Loucy (cell line): ENCODE results near the gene COPS2.

Experiments used
- EZH2phosphoT487 ChIP-seq: fragments of 200-600 bp; IDR thresholded peaks from 2 replicates; pipeline ENCODE4 v1.6.1; 2018; ENCODE audit warnings: antibody characterized with exemption, mild to moderate bottlenecking, moderate library complexity, borderline replicate concordance
- TF ChIP-seq, protein P1 (sequence below): fragments of 200-600 bp; sonication (generic); conservative IDR thresholded peaks from 2 replicates; pipeline ENCODE4 v1.5.1; 2014; ENCODE audit warnings: mild to moderate bottlenecking, antibody characterized with exemption, low read length

DNA sequence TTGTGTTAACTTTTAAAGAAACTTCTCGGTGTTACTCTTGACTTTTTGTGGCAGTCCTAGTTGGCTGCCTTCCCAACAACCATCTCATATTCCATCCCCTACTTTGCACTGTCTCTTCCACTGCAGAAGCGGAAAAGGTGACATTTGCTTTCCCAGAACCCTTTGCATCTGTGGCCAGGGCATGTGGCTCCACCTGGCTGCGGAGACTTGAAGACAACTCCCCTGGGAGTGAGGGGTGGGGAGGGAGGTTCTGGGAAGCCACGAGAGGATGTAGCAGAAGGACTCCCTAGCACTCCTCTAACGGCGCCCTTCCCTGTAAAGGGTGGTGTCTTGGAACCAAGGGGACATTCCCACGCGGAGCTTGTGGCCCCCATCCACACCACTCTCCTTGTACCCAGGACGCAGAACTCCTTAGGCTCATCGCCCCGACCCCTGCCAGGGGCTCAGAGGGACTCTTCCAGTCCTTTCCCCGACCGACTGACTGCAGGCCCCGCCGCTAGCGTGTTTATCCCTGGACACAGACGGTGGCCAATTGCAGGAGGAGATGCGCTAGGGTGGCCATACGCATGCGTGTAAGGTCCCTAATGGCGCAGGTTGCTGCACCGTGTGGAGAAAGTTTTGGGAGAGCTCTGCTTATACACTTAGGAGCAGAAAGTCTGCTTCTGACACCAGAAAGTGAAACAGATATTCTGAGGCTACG lies 75.9 kb downstream of the COPS2 start:
- TF ChIP-seq, protein P1, sequence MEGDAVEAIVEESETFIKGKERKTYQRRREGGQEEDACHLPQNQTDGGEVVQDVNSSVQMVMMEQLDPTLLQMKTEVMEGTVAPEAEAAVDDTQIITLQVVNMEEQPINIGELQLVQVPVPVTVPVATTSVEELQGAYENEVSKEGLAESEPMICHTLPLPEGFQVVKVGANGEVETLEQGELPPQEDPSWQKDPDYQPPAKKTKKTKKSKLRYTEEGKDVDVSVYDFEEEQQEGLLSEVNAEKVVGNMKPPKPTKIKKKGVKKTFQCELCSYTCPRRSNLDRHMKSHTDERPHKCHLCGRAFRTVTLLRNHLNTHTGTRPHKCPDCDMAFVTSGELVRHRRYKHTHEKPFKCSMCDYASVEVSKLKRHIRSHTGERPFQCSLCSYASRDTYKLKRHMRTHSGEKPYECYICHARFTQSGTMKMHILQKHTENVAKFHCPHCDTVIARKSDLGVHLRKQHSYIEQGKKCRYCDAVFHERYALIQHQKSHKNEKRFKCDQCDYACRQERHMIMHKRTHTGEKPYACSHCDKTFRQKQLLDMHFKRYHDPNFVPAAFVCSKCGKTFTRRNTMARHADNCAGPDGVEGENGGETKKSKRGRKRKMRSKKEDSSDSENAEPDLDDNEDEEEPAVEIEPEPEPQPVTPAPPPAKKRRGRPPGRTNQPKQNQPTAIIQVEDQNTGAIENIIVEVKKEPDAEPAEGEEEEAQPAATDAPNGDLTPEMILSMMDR = no peak
- no peak for TF ChIP-seq EZH2phosphoT487
